GM12878 (cell line): Measurements from ENCODE around the gene SLC12A4. TPM values are rescaled to one million over a fixed set of nuclear protein-coding genes. Genes with fewer than 3 reads are reported as not detected.

Experiments used
- CBFB ChIP-seq: IDR thresholded peaks from 2 replicates; pipeline ENCODE4 v1.6.1; 2016; ENCODE audit warnings: antibody characterized with exemption, low read depth
- CEBPB ChIP-seq, 2 experiments: fragments of 150-350 bp in 1 of 2; IDR thresholded peaks; 2 replicates each; pipeline ENCODE4 v1.6.1; 2012 to 2014; ENCODE audit warnings: low read depth in 2 of 2, low read length in 2 of 2, borderline replicate concordance in 1 of 2, inconsistent platforms in 1 of 2
- DPF2 ChIP-seq: fragments of 450-650 bp; IDR thresholded peaks from 2 replicates; pipeline ENCODE4 v1.6.1; 2017; ENCODE audit warnings: mild to moderate bottlenecking
- ELK1 ChIP-seq: IDR thresholded peaks from 2 replicates; pipeline ENCODE4 v1.6.1; 2012; ENCODE audit warnings: low read depth, low read length, improper control_type of control experiment
- MTA3 ChIP-seq: IDR thresholded peaks from 2 replicates; pipeline ENCODE4 v1.6.1; 2012; ENCODE audit warnings: low read length, inconsistent platforms, borderline replicate concordance
- NFIC ChIP-seq: IDR thresholded peaks from 2 replicates; pipeline ENCODE4 v1.6.1; 2012; ENCODE audit warnings: low read depth, mild to moderate bottlenecking, inconsistent platforms, low read length, moderate library complexity
- PAX8 ChIP-seq: fragments of 450-650 bp; IDR thresholded peaks from 2 replicates; pipeline ENCODE4 v1.6.1; 2017; ENCODE audit warnings: mild to moderate bottlenecking, moderate library complexity
- POLR2AphosphoS2 ChIP-seq: IDR thresholded peaks from 2 replicates; pipeline ENCODE4 v1.6.1; 2011; ENCODE audit warnings: low read depth, mild to moderate bottlenecking, low read length, improper control_type of control experiment, moderate library complexity
- RELA ChIP-seq: fragments of 450-650 bp; IDR thresholded peaks from 2 replicates; pipeline ENCODE4 v1.8.0; 2014; ENCODE audit warnings: borderline replicate concordance; ENCODE audit not compliant: partially characterized antibody
- USF2 ChIP-seq: IDR thresholded peaks from 2 replicates; pipeline ENCODE4 v1.6.1; 2011; ENCODE audit warnings: low read depth, low read length, improper control_type of control experiment, borderline replicate concordance
- ZBTB33 ChIP-seq: fragments of 450-650 bp; IDR thresholded peaks from 2 replicates; pipeline ENCODE4 v1.6.1; 2017; ENCODE audit warnings: mild to moderate bottlenecking
- ZNF592 ChIP-seq: fragments of 450-650 bp; IDR thresholded peaks from 2 replicates; pipeline ENCODE4 v1.6.1; 2017; ENCODE audit warnings: mild to moderate bottlenecking, moderate library complexity
- polyA plus RNA-seq, 11 experiments: library from polyadenylated mRNA; depleted of rRNA in 4 of 11; unstranded in 6 of 11; stranded (reverse) in 5 of 11; fragments of >200 nt; fragmentation: Nextera tagmentation in 4 of 11; fragmentation: Illumina TruSeq in 1 of 11; extraction: Ambion mirVana in 4 of 11; extraction: Trizol in 1 of 11; gene quantifications; 1 replicate in 1 of 11; 2 replicates in 10 of 11; pipeline versions ENCODE4 v1.2.1 to v1.2.3, GENCODE V29; 2011 to 2016; ENCODE audit warnings: inconsistent platforms in 2 of 11, missing spikeins in 2 of 11, low read depth in 1 of 11
- total RNA-seq, 4 experiments: library from RNA; depleted of rRNA in 3 of 4; stranded (reverse); fragments of >200 nt in 3 of 4; fragmentation: Illumina TruSeq in 1 of 4; extraction: Trizol in 1 of 4; gene quantifications; 2 replicates each; pipeline versions ENCODE4 v1.2.1 to v1.2.3, GENCODE V29; 2013 to 2021
- TF ChIP-seq, protein P1 (sequence below): IDR thresholded peaks from 2 replicates; pipeline ENCODE4 v1.6.1; 2012; ENCODE audit warnings: mild to moderate bottlenecking, low read depth, low read length

SLC12A4 gene
- total and polyA plus RNA-seq, 10 of the 15 experiments (the other 5 are each of a cell fraction or from before 2014, with no cell fraction given) = 0.95 to 39.9 (median 14.2) TPM

DNA sequence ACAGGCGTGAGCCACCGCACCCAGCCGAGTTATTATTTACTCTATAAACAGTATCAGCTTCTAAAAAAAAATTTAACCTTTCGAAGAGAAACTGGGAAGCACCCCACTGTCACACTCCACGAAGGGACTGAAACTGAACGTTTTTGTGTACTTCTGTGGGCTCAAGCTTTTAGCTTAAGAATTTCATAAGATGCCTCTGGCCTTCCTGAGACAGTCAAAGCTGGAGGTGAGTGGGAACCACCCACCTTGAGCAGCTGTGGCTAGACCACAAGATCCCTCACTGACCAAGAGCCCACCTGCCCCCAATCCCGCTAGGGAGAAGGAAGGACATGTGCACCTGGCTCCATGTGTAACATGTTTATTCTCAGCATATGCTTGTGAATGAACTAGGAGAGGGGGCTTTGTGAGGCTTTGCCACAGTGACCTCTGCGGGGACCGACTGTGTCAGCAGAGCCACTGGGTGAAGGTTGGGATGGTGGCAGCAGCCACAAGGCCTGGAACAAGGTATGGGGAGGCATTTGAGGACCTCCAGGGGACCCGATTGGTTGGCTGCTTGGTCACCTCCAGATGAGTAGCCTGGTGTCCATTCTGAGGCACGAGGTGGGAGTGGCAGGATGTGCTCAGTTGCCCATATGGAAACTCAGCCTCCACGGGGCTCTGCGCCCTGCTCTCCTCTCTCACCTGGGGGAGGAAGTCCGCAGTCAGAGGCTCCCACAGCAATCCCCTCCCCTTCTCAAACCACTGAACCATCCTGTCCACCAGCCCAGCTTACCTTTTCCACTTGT lies 7.1 kb upstream of the SLC12A4 start (continued):
- TF ChIP-seq ZBTB33 (no peak), ELK1 (no peak), NFIC (peak; percentile 79), CBFB (peak; percentile 68; the same call in 1 of the 2 replicates), CEBPB (IDR thresholded peaks at IDR 0.05; ENCODE audit: borderline replicate concordance in 1 of 2, low read depth in 2 of 2, low read length in 2 of 2) (no peak), PAX8 (no peak), DPF2 (no peak), RELA (no peak), ZNF592 (no peak), POLR2AphosphoS2 (no peak), USF2 (no peak), MTA3 (no peak)
- TF ChIP-seq, protein P1, sequence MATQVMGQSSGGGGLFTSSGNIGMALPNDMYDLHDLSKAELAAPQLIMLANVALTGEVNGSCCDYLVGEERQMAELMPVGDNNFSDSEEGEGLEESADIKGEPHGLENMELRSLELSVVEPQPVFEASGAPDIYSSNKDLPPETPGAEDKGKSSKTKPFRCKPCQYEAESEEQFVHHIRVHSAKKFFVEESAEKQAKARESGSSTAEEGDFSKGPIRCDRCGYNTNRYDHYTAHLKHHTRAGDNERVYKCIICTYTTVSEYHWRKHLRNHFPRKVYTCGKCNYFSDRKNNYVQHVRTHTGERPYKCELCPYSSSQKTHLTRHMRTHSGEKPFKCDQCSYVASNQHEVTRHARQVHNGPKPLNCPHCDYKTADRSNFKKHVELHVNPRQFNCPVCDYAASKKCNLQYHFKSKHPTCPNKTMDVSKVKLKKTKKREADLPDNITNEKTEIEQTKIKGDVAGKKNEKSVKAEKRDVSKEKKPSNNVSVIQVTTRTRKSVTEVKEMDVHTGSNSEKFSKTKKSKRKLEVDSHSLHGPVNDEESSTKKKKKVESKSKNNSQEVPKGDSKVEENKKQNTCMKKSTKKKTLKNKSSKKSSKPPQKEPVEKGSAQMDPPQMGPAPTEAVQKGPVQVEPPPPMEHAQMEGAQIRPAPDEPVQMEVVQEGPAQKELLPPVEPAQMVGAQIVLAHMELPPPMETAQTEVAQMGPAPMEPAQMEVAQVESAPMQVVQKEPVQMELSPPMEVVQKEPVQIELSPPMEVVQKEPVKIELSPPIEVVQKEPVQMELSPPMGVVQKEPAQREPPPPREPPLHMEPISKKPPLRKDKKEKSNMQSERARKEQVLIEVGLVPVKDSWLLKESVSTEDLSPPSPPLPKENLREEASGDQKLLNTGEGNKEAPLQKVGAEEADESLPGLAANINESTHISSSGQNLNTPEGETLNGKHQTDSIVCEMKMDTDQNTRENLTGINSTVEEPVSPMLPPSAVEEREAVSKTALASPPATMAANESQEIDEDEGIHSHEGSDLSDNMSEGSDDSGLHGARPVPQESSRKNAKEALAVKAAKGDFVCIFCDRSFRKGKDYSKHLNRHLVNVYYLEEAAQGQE = no peak
